C4-2B (cell line): Measurements from ENCODE around the gene ESRRA.

Experiments
- H3K27ac ChIP-seq: fragments of 450-650 bp; 2 replicates; pipeline ENCODE4 v1.5.1; 2017
- ZFX ChIP-seq: fragments of 450-650 bp; IDR thresholded peaks from 2 replicates; pipeline ENCODE4 v1.6.1; 2017
- TF ChIP-seq, protein P1 (sequence below): fragments of 450-650 bp; conservative IDR thresholded peaks from 2 replicates; pipeline ENCODE4 v1.5.1; 2017; ENCODE audit warnings: mild to moderate bottlenecking

Gene ESRRA

DNA sequence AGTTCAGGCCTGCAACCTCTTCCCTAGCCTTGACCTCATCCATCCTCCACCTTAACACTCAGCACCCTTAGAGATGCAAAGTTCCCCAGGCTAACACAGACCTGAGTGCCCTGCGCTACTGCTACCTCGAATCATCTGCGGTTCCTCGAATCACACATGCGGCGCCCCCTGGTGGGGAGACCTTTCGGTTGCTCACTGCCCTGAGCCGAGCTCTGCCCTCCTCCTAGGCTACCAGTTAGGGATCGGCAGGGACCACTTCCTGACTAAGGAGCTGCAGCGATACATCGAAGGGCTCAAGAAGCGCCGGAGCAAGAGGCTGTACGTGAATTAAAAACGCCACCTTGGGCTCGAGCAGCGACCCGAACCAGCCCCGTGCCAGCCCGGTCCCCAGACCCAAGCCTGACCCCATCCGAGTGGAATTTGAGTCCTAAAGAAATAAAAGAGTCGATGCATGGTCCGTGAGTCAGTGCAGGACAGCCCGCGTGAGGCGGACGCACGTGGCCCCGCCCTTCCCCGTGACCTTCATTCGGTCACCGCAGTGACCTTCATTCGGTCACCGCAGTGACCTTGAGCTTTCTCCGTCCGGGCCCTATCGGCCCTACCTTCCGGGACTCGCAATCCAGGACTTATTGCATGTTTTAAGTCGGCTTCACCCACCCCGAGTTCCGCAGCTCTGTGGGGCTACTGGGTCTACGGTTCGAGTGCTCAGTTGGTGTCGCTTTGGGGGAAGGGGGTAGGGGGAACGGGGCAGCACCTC lies 830 bp upstream of the ESRRA start:
- TF ChIP-seq, protein P1, sequence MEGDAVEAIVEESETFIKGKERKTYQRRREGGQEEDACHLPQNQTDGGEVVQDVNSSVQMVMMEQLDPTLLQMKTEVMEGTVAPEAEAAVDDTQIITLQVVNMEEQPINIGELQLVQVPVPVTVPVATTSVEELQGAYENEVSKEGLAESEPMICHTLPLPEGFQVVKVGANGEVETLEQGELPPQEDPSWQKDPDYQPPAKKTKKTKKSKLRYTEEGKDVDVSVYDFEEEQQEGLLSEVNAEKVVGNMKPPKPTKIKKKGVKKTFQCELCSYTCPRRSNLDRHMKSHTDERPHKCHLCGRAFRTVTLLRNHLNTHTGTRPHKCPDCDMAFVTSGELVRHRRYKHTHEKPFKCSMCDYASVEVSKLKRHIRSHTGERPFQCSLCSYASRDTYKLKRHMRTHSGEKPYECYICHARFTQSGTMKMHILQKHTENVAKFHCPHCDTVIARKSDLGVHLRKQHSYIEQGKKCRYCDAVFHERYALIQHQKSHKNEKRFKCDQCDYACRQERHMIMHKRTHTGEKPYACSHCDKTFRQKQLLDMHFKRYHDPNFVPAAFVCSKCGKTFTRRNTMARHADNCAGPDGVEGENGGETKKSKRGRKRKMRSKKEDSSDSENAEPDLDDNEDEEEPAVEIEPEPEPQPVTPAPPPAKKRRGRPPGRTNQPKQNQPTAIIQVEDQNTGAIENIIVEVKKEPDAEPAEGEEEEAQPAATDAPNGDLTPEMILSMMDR: peak; percentile 90
- TF ChIP-seq ZFX: no peak
- peak overlapping the region; percentile 89 for H3K27ac ChIP-seq

- no peak; the same call in 1 of the 2 replicates for TF ChIP-seq ZFX
- TF ChIP-seq, protein P1: peak; percentile 66
- peak overlapping the region; percentile 89 for H3K27ac ChIP-seq
Measured at GRCh38 chr11:64305691-64306562, 603 bp downstream of the ESRRA start.

- H3K27ac ChIP-seq: peak overlapping the region; percentile 89
- TF ChIP-seq ZFX: no peak
- TF ChIP-seq, protein P1: no peak
Measured at GRCh38 chr11:64306563-64306875, 1.2 kb downstream of the ESRRA start.

GRCh38 chr11:64306876-64307622 lies 1.7 kb downstream of the ESRRA start:
- peak overlapping the region; percentile 89 for H3K27ac ChIP-seq
- TF ChIP-seq ZFX: no peak
- TF ChIP-seq, protein P1: no peak

DNA sequence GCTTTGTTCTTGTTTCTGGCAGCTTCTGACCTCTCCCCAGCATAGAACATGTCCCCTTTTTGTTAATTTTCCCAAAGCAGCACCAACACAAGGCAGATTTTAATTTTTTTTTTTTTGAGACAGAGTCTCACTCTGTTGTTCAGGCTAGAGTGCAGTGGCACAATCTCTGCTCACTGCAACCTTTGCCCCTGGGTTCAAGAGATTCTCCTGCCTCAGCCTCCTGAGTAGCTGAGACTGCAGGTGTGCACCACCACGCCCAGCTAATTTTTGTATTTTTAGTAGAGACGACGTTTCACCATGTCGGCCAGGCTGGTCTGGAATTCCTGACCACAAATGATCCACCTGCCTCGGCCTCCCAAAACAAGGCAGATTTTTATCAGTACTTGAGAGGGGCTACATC lies 2.5 kb downstream of the ESRRA start:
- peak overlapping the region; percentile 89 for H3K27ac ChIP-seq

DNA sequence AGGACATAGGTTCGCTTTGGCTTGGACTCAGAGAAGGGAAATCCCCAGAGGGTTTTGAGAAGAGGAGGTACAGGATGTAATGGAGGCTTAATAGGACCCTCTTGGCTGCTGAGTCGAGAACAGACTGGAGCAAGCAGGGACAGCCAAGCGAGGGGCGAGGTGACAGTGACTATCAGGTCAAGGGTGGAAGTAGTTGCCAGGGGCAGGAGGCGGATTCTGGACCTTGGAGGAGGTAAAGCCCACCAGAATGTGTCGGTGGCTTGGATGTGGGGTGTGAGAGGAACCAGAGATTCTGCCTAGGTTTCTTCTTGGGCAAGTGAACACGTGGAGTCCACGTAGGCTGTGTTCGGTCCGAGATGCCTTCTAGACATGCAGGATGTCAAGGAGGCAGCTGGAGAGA lies 7.6 kb downstream of the ESRRA start:
- TF ChIP-seq, protein P1: no peak
- TF ChIP-seq ZFX: no peak
- no peak overlapping the region for H3K27ac ChIP-seq

DNA sequence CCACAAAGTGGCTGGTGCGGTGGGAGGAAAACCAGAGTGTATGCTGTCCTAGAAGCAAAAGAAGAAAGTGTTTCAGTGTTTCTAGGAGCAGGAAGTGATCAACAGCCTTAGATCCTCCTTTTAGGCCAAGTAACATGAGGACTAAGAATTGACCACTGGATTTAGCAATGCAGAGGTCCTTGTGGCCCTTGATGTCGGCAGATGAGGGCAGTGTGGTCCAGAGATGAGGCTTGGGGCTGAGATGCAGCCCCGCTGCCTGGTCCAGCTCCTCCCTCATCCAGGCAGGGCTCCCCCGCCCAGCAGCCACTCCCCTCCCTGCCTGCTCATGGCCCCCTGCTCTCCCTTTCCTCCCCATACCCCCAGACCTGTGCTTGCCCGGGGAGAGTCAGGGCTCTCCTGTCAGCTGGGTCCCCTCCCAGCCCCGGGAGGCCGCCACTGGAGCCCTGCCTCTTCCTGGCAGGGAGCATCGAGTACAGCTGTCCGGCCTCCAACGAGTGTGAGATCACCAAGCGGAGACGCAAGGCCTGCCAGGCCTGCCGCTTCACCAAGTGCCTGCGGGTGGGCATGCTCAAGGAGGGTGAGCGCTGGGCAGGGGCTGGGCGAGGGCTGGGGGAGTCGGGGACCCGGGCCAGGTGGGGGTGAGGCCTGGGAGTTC lies 8.3 kb downstream of the ESRRA start:
- no peak overlapping the region for H3K27ac ChIP-seq
- TF ChIP-seq ZFX: no peak
- TF ChIP-seq, protein P1: no peak
